Measurements from ENCODE around the gene ZNF530.

ZNF530 gene

GRCh38 chr19:57620673-57621348 is 21.1 kb downstream of the ZNF530 start:
- TF ChIP-seq, protein P1, sequence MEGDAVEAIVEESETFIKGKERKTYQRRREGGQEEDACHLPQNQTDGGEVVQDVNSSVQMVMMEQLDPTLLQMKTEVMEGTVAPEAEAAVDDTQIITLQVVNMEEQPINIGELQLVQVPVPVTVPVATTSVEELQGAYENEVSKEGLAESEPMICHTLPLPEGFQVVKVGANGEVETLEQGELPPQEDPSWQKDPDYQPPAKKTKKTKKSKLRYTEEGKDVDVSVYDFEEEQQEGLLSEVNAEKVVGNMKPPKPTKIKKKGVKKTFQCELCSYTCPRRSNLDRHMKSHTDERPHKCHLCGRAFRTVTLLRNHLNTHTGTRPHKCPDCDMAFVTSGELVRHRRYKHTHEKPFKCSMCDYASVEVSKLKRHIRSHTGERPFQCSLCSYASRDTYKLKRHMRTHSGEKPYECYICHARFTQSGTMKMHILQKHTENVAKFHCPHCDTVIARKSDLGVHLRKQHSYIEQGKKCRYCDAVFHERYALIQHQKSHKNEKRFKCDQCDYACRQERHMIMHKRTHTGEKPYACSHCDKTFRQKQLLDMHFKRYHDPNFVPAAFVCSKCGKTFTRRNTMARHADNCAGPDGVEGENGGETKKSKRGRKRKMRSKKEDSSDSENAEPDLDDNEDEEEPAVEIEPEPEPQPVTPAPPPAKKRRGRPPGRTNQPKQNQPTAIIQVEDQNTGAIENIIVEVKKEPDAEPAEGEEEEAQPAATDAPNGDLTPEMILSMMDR (IDR thresholded peaks at IDR 0.05): no peak

DNA sequence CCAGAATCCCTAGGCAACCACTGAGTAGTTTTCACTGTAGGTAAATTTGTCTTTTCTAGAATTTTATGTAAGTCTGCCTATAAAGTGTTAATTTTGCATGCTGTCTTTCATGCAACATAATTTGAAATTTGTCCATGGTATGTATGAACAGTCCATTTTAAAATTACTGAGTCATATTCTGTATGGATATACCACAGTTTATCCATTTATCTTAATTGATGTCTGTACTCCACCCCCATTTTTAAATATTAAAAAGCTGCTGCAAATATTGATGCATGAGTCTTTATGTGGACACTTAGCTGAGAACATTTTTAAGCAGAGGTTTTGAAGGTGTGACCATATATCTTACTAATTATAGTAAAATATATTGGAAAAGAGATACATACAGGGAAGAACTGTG is 23.4 kb downstream of the ZNF530 start:
- TF ChIP-seq, protein P1 (IDR thresholded peaks at IDR 0.05): no peak

- TF ChIP-seq, protein P1 (IDR thresholded peaks at IDR 0.05): no peak
These were observed 33.5 kb downstream of the ZNF530 start, which contains the start of gene ZNF211 for GRCh38 chr19:57632987-57633831. Gene ZNF211, plus strand, starts transcription at chr19:57633168. Its CDS starts 179 bp downstream, at chr19:57633347.

DNA sequence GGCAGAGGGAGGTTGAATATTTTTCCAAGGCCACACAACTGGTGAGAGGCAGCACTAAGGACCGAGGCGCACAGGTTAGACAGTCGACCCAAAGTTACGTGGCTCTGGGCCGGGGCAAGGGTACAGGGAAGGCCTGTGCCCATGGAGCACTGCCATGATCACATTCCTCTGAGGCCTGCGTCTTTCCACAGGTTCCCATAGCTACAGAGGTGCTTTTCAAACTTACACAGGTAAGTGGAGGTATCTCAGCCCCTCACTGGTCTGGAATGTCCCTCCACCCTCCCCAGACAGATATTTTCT is 34.1 kb downstream of the ZNF530 start:
- TF ChIP-seq, protein P1 (IDR thresholded peaks at IDR 0.05): no peak

- TF ChIP-seq, protein P1 (IDR thresholded peaks at IDR 0.05): no peak
These were observed 37.7 kb downstream of the ZNF530 start for GRCh38 chr19:57637379-57637778.

DNA sequence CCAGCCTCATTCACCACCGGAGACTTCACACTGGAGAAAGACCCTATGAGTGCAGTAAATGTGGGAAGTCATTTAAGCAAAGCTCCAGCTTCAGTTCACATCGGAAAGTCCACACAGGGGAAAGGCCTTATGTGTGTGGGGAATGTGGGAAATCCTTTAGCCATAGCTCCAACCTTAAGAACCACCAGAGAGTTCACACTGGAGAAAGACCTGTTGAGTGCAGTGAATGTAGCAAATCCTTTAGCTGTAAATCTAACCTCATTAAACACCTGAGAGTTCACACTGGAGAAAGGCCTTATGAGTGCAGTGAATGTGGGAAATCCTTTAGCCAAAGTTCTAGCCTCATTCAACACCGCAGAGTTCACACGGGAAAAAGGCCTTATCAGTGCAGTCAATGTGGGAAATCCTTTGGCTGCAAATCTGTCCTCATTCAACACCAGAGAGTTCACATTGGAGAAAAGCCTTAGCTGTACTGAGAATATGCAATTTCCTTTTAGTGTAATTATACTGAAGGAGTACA is 42.1 kb downstream of the ZNF530 start:
- TF ChIP-seq, protein P1 (IDR thresholded peaks at IDR 0.05): no peak

- TF ChIP-seq, protein P1 (IDR thresholded peaks at IDR 0.05): no peak
These were observed 42.8 kb downstream of the ZNF530 start for GRCh38 chr19:57642396-57643046.

Data from LNCAP (cell line).